WTC11 (cell line): ENCODE results near the gene DUS1L. TPM values are rescaled to one million over a fixed set of nuclear protein-coding genes. Genes with fewer than 3 reads are reported as not detected.

Experiments
- ATAC-seq: fragments of 200-7000 bp; cut with Tn5 transposase; 2 replicates; pipeline ENCODE4 v1.10.0; 2021; ENCODE audit warnings: mild to moderate bottlenecking, moderate library complexity
- CTCF ChIA-PET: fragments of 300-600 bp; sonication (Branson Sonifier 250); formaldehyde crosslinking; loops from one replicate; lab custom pipeline; 2021; ENCODE audit warnings: antibody characterized with exemption; lab: Charles Lee
- POLR2A ChIA-PET: fragments of 350-600 bp; sonication (Branson Sonifier 250); formaldehyde crosslinking; loops from one replicate; lab custom pipeline; 2021; ENCODE audit warnings: antibody characterized with exemption; lab: Charles Lee
- DNase-seq: peaks from one replicate; pipeline ENCODE4 v3.0.0; 2021; ENCODE audit warnings: low spot score
- H3K27ac Mint-ChIP-seq: 2 replicates; pipeline ENCODE4 v1.8.0; 2021; ENCODE audit warnings: mixed read lengths
- H3K27me3 Mint-ChIP-seq: 2 replicates; pipeline ENCODE4 v1.8.0; 2021; ENCODE audit warnings: low read depth, mild to moderate bottlenecking, moderate library complexity, mixed read lengths
- H3K36me3 Mint-ChIP-seq: 2 replicates; pipeline ENCODE4 v1.8.0; 2021; ENCODE audit warnings: mixed read lengths
- H3K4me1 Mint-ChIP-seq: 2 replicates; pipeline ENCODE4 v1.8.0; 2022; ENCODE audit warnings: mixed read lengths
- H3K4me3 Mint-ChIP-seq: 2 replicates; pipeline ENCODE4 v1.8.0; 2021; ENCODE audit warnings: mild to moderate bottlenecking, moderate library complexity, mixed read lengths
- H3K9me3 Mint-ChIP-seq: 2 replicates; pipeline ENCODE4 v1.8.0; 2021; ENCODE audit warnings: mixed read lengths
- ATF1 ChIP-seq: sonication (generic); formaldehyde crosslinking; IDR thresholded peaks from 2 replicates; pipeline ENCODE4 v1.8.1; 2023; ENCODE audit warnings: mild to moderate bottlenecking, moderate library complexity, missing genetic modification reagents
- ELF4 ChIP-seq: sonication (generic); formaldehyde crosslinking; IDR thresholded peaks from 2 replicates; pipeline ENCODE4 v1.8.1; 2022; ENCODE audit warnings: low read depth, mild to moderate bottlenecking, moderate library complexity, missing genetic modification reagents
- GABPB1 ChIP-seq: sonication (generic); formaldehyde crosslinking; IDR thresholded peaks from 2 replicates; pipeline ENCODE4 v1.8.1; 2023; ENCODE audit warnings: mild to moderate bottlenecking, missing genetic modification reagents
- GRHL2 ChIP-seq: fragments of 250-450 bp; sonication (Bioruptor Pico); IDR thresholded peaks from 2 replicates; pipeline ENCODE4 v1.8.0; 2022; ENCODE audit warnings: mild to moderate bottlenecking, moderate library complexity; ENCODE audit not compliant: insufficient replicate concordance, severe bottlenecking
- MXD4 ChIP-seq: fragments of 250-450 bp; sonication (Bioruptor Pico); IDR thresholded peaks from 2 replicates; pipeline ENCODE4 v1.8.0; 2021; ENCODE audit warnings: mild to moderate bottlenecking, moderate library complexity, borderline replicate concordance
- SMAD3 ChIP-seq: sonication (generic); formaldehyde crosslinking; IDR thresholded peaks from 2 replicates; pipeline ENCODE4 v1.8.0; 2022; ENCODE audit warnings: missing genetic modification reagents, mild to moderate bottlenecking, borderline replicate concordance
- SOX15 ChIP-seq: fragments of 250-450 bp; sonication (Bioruptor Pico); IDR thresholded peaks from 2 replicates; pipeline ENCODE4 v1.9.0; 2021; ENCODE audit warnings: mild to moderate bottlenecking
- ZBTB21 ChIP-seq: sonication (generic); formaldehyde crosslinking; IDR thresholded peaks from 2 replicates; pipeline ENCODE4 v1.8.1; 2023; ENCODE audit warnings: mild to moderate bottlenecking, missing genetic modification reagents, borderline replicate concordance
- ZNF121 ChIP-seq: sonication (generic); formaldehyde crosslinking; IDR thresholded peaks from 2 replicates; pipeline ENCODE4 v1.8.0; 2023; ENCODE audit warnings: missing genetic modification reagents
- ZNF232 ChIP-seq: sonication (generic); formaldehyde crosslinking; IDR thresholded peaks from 2 replicates; pipeline ENCODE4 v1.8.0; 2022; ENCODE audit warnings: mild to moderate bottlenecking, missing genetic modification reagents
- ZNF263 ChIP-seq: sonication (generic); formaldehyde crosslinking; IDR thresholded peaks from 2 replicates; pipeline ENCODE4 v1.8.1; 2022; ENCODE audit warnings: low read depth, mild to moderate bottlenecking, moderate library complexity, missing genetic modification reagents
- ZNF317 ChIP-seq: sonication (generic); formaldehyde crosslinking; IDR thresholded peaks from 2 replicates; pipeline ENCODE4 v1.8.1; 2023; ENCODE audit warnings: low read depth, mild to moderate bottlenecking, moderate library complexity, missing genetic modification reagents, borderline replicate concordance
- ZNF423 ChIP-seq: fragments of 250-450 bp; sonication (Bioruptor Pico); IDR thresholded peaks from 2 replicates; pipeline ENCODE4 v2.1.2; 2022; ENCODE audit warnings: mild to moderate bottlenecking, moderate library complexity
- total RNA-seq: library from RNA; stranded (reverse); gene quantifications from 3 replicates; pipeline ENCODE4 v1.2.3, GENCODE V29; 2021
- TF ChIP-seq, protein P1 (sequence below): fragments of 250-450 bp; sonication (Bioruptor Pico); IDR thresholded peaks from 2 replicates; pipeline ENCODE4 v2.1.2; 2022; ENCODE audit warnings: mild to moderate bottlenecking, moderate library complexity
- TF ChIP-seq, protein P2 (sequence below): sonication (generic); formaldehyde crosslinking; IDR thresholded peaks from 2 replicates; pipeline ENCODE4 v1.8.0; 2022; ENCODE audit warnings: mild to moderate bottlenecking, missing genetic modification reagents
- TF ChIP-seq, protein P3 (sequence below): sonication (generic); formaldehyde crosslinking; IDR thresholded peaks from 2 replicates; pipeline ENCODE4 v1.8.1; 2023; ENCODE audit warnings: mild to moderate bottlenecking, missing genetic modification reagents, moderate library complexity
- TF ChIP-seq, protein P4 (sequence below): sonication (generic); formaldehyde crosslinking; IDR thresholded peaks from 2 replicates; pipeline ENCODE4 v1.8.0; 2022; ENCODE audit warnings: mild to moderate bottlenecking, missing genetic modification reagents
- TF ChIP-seq, protein P5 (sequence below): fragments of 250-450 bp; sonication (Bioruptor Pico); IDR thresholded peaks from 2 replicates; pipeline ENCODE4 v1.9.0; 2021; ENCODE audit warnings: mild to moderate bottlenecking
- TF ChIP-seq, protein P6 (sequence below): sonication (generic); formaldehyde crosslinking; IDR thresholded peaks from 2 replicates; pipeline ENCODE4 v1.8.1; 2022; ENCODE audit warnings: mild to moderate bottlenecking, missing genetic modification reagents, moderate library complexity, borderline replicate concordance
- TF ChIP-seq, protein P7 (sequence below): sonication (generic); formaldehyde crosslinking; IDR thresholded peaks from 2 replicates; pipeline ENCODE4 v1.8.1; 2022; ENCODE audit warnings: missing genetic modification reagents, borderline replicate concordance
- TF ChIP-seq, protein P8 (sequence below): sonication (generic); formaldehyde crosslinking; IDR thresholded peaks from 2 replicates; pipeline ENCODE4 v1.8.0; 2023; ENCODE audit warnings: missing genetic modification reagents

DUS1L gene
- total RNA-seq, 1 experiment from 2014 or later = 120 TPM

DNA sequence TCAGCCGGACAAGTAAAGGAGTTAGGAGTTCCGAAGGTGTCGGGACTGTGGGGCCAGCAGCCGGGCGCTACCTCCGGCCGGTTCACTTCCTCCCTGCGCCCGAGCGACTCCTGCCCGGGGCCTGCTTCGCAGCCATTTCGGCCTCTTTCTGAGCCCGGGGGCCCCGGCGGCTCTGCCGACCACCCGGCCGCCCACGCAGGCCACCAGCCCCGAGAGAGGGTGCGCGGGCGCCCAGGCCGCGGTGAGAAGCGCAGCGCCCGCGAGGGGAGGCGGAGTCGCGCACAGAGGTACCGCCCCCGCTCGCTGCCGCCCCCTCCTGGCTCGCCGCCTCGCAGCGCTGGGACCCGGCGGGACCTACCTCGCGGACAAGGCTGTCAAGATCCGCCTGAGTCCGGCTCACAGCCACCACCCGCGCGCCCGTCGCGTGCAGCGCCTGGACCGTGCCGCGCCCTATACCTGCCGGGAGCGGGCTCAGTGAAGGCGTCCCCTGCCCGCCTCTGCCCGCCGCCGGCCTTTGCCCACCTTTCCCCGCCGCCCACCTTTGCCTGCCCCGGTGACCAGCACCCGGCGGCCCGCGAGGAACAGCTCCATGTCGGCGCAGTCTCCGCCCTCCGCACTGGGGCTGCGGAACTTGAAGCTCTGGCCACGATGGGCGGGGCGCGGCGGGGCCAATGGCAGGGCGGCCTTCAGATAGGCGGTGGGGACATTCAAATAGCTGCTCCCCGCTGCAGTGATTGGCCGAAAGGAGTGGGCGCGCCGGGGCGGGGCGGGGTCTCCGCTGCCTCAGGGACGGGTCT lies 28.3 kb downstream of the DUS1L start, which contains the start of gene DCXR (continued):
- TF ChIP-seq, protein P1, sequence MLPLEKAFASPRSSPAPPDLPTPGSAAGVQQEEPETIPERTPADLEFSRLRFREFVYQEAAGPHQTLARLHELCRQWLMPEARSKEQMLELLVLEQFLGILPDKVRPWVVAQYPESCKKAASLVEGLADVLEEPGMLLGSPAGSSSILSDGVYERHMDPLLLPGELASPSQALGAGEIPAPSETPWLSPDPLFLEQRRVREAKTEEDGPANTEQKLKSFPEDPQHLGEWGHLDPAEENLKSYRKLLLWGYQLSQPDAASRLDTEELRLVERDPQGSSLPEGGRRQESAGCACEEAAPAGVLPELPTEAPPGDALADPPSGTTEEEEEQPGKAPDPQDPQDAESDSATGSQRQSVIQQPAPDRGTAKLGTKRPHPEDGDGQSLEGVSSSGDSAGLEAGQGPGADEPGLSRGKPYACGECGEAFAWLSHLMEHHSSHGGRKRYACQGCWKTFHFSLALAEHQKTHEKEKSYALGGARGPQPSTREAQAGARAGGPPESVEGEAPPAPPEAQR (CRISPR knock-in tag) = no peak

DNA sequence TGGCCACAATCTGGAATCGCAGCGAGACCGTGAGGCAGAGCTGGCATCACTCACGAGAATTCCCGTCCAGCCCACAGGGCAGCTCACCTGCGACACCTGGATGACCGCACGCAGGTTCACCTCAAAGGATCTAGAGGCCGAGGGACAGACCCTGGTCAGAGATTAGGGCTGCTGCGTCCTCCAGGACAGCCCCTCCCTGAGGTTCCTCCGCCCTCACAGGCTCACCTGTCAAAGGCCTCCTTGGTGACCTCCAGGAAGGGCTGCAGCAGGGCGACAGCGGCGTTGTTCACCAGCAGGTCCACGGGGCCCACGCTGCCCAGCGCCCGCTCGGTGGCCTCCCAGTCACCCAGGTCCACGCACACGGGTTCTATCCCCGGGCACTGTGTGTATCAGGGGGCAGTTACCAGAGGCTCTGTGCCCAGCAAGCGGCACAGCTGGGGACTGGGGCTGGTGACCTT lies 28.9 kb downstream of the DUS1L start:
- CTCF ChIA-PET = interaction anchor here (1.0 to 1.5 kb wide), 2 partner anchors 45 to 117 kb away, joined by 3 read pairs; no protein-coding TSS in a partner anchor
- POLR2A ChIA-PET = interaction anchor here (1.4 kb wide), 1 partner anchor 15 kb away, joined by 6 read pairs; the partner anchor contains the start of genes GPS1 and RFNG
- TF ChIP-seq SOX15 = no peak
- TF ChIP-seq ZNF232 (CRISPR knock-in tag) = no peak
- no peak for TF ChIP-seq ZNF263
- TF ChIP-seq, protein P2, sequence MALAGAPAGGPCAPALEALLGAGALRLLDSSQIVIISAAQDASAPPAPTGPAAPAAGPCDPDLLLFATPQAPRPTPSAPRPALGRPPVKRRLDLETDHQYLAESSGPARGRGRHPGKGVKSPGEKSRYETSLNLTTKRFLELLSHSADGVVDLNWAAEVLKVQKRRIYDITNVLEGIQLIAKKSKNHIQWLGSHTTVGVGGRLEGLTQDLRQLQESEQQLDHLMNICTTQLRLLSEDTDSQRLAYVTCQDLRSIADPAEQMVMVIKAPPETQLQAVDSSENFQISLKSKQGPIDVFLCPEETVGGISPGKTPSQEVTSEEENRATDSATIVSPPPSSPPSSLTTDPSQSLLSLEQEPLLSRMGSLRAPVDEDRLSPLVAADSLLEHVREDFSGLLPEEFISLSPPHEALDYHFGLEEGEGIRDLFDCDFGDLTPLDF (CRISPR knock-in tag) = no peak
- no peak for TF ChIP-seq ATF1
- TF ChIP-seq, protein P3, sequence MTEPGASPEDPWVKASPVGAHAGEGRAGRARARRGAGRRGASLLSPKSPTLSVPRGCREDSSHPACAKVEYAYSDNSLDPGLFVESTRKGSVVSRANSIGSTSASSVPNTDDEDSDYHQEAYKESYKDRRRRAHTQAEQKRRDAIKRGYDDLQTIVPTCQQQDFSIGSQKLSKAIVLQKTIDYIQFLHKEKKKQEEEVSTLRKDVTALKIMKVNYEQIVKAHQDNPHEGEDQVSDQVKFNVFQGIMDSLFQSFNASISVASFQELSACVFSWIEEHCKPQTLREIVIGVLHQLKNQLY (CRISPR knock-in tag) = no peak
- TF ChIP-seq, protein P4, sequence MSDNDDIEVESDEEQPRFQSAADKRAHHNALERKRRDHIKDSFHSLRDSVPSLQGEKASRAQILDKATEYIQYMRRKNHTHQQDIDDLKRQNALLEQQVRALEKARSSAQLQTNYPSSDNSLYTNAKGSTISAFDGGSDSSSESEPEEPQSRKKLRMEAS (CRISPR knock-in tag) = no peak
- TF ChIP-seq, protein P5, sequence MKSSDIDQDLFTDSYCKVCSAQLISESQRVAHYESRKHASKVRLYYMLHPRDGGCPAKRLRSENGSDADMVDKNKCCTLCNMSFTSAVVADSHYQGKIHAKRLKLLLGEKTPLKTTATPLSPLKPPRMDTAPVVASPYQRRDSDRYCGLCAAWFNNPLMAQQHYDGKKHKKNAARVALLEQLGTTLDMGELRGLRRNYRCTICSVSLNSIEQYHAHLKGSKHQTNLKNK = no peak
- no peak for TF ChIP-seq MXD4
- TF ChIP-seq, all 79 proteins: peak for 0

DNA sequence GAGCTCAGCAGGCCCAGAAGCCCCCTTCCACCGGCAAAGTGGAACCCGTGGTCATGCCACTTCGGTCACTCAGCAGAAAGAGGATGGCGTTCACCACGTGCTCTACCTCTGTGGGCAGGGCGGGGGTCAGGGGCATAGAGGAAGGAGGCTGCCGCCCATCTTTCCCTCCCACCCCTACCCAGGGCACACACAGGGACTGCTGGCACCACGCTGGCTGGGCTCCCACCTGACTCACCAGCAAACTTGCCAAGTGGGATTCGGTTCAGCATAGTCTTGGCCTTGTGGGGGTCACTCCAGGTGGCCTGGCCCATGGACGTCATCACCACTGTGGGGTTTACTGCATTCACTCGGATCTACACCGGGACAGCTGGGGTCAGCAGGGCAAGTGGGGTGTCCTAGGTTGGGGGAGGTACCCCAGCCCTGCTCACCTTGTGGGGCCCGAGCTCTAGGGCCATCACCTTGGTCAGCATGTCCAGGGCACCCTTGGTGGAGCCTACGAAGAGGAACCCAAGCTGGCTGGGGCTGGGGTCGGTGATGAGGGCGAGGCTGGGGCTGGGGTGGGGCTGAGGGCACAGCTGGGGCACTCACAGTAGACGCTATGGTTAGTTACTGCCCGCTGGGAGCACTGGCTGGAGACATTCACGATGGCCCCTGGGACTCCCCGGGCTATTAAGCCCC lies 29.5 kb downstream of the DUS1L start:
- Mint-ChIP-seq H3K36me3 (0 out of 2 replicates have a peak, but pooled peaks cover 6% of the 10 kb centered on the region), H3K4me3 (peak overlapping the region; percentile 75), H3K27me3 (peaks cover 10% of the 10 kb centered on the region), H3K4me1 (peaks cover 25% of the 10 kb centered on the region), H3K27ac (no peak overlapping the region), H3K9me3 (no peaks in the 10 kb centered on the region)
- ChIA-PET POLR2A (no interaction called here), CTCF (interaction anchor here (1.0 to 1.4 kb wide), 3 partner anchors 13 to 118 kb away, joined by 3 to 5 read pairs (median 3); partner anchors contain the start of genes CENPX and LRRC45)
- ATAC-seq (no peak), DNase-seq (no peak)
- TF ChIP-seq ZNF317 (CRISPR knock-in tag) (no peak), GABPB1 (no peak), SOX15 (no peak), GRHL2 (no peak), ELF4 (CRISPR knock-in tag) (no peak), ZBTB21 (CRISPR knock-in tag) (no peak), SMAD3 (CRISPR knock-in tag) (no peak), ZNF423 (CRISPR knock-in tag) (no peak), ZNF121 (no peak)
- TF ChIP-seq, protein P6, sequence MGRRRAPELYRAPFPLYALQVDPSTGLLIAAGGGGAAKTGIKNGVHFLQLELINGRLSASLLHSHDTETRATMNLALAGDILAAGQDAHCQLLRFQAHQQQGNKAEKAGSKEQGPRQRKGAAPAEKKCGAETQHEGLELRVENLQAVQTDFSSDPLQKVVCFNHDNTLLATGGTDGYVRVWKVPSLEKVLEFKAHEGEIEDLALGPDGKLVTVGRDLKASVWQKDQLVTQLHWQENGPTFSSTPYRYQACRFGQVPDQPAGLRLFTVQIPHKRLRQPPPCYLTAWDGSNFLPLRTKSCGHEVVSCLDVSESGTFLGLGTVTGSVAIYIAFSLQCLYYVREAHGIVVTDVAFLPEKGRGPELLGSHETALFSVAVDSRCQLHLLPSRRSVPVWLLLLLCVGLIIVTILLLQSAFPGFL (CRISPR knock-in tag) = no peak
- TF ChIP-seq, protein P7, sequence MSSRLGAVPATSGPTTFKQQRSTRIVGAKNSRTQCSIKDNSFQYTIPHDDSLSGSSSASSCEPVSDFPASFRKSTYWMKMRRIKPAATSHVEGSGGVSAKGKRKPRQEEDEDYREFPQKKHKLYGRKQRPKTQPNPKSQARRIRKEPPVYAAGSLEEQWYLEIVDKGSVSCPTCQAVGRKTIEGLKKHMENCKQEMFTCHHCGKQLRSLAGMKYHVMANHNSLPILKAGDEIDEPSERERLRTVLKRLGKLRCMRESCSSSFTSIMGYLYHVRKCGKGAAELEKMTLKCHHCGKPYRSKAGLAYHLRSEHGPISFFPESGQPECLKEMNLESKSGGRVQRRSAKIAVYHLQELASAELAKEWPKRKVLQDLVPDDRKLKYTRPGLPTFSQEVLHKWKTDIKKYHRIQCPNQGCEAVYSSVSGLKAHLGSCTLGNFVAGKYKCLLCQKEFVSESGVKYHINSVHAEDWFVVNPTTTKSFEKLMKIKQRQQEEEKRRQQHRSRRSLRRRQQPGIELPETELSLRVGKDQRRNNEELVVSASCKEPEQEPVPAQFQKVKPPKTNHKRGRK = no peak
- TF ChIP-seq, protein P8, sequence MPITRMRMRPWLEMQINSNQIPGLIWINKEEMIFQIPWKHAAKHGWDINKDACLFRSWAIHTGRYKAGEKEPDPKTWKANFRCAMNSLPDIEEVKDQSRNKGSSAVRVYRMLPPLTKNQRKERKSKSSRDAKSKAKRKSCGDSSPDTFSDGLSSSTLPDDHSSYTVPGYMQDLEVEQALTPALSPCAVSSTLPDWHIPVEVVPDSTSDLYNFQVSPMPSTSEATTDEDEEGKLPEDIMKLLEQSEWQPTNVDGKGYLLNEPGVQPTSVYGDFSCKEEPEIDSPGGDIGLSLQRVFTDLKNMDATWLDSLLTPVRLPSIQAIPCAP (CRISPR knock-in tag) = no peak
- TF ChIP-seq, protein P3 (CRISPR knock-in tag) = no peak

More for the DNA sequence above, 28.9 kb downstream of the DUS1L start:
- peaks cover 10% of the 10 kb centered on the region for H3K27me3 Mint-ChIP-seq
- H3K9me3 Mint-ChIP-seq = no peaks in the 10 kb centered on the region
- ATAC-seq (no peak), DNase-seq (no peak)
- H3K27ac Mint-ChIP-seq = no peak overlapping the region
- peaks cover 31% of the 10 kb centered on the region for H3K4me1 Mint-ChIP-seq
- H3K36me3 Mint-ChIP-seq = 0 out of 2 replicates have a peak, but pooled peaks cover 6% of the 10 kb centered on the region
- H3K4me3 Mint-ChIP-seq = peak overlapping the region; percentile 75
